GM13976 (cell line): ENCODE data around the gene TMEM114.

Experiments used
- DNase-seq: peaks from one replicate; pipeline ENCODE4 v3.0.0; 2012; ENCODE audit warnings: low spot score
- in situ Hi-C: fragments of 300-500 bp; cut with MboI; formaldehyde crosslinking; loops from one replicate; pipeline ENCODE4 v1.12.0; 2022; ENCODE audit warnings: low sequenced_read_pairs, mixed read lengths, inconsistent platforms; ENCODE audit not compliant: unreplicated experiment
- TF ChIP-seq, protein P1 (sequence below): IDR thresholded peaks from 2 replicates; pipeline ENCODE4 v1.5.1; 2012; ENCODE audit warnings: borderline replicate concordance, mild to moderate bottlenecking; ENCODE audit not compliant: insufficient read depth; ENCODE audit errors: extremely low read depth, missing control alignments, control extremely low read depth

The TMEM114 gene

DNA sequence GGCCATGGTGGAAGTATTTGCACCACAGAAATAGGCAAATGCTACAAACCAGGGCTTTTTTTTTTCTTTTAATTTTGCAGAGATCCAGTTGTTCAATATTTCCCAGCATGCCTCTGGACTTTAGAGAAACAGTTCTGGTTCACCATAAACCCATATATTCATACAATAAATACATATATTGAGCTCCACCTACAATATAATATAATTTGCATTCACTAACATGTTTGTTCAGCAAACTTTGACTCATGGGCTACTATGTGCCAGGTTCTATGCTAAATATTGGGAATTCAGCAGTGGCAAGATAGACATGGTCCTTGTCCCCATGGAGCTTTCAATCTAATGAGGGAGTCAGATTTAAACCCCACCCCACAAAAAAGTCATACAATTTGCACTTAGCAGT is 3.2 kb downstream of the TMEM114 start:
- in situ Hi-C loops = no loop called here
- DNase-seq = no peak

DNA sequence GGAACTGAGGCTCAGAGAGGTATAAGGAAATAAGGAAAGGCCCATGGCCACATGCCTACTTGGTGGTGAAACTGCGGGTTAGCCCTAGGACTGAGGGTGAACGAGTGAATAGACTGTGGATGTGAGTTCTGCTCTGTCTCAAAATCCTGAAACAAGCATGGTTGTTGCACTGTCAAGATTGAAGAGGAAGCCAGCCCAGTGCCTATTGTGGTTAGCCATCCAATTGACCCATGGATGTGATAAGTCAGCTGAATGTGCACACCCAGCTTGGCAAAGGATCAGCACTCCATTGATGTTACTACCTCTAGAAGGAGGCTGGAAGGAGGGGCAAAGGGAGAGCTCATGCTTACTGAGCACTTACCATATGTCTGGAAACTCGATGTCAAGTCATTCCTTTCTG is 4.5 kb downstream of the TMEM114 start:
- TF ChIP-seq, protein P1, sequence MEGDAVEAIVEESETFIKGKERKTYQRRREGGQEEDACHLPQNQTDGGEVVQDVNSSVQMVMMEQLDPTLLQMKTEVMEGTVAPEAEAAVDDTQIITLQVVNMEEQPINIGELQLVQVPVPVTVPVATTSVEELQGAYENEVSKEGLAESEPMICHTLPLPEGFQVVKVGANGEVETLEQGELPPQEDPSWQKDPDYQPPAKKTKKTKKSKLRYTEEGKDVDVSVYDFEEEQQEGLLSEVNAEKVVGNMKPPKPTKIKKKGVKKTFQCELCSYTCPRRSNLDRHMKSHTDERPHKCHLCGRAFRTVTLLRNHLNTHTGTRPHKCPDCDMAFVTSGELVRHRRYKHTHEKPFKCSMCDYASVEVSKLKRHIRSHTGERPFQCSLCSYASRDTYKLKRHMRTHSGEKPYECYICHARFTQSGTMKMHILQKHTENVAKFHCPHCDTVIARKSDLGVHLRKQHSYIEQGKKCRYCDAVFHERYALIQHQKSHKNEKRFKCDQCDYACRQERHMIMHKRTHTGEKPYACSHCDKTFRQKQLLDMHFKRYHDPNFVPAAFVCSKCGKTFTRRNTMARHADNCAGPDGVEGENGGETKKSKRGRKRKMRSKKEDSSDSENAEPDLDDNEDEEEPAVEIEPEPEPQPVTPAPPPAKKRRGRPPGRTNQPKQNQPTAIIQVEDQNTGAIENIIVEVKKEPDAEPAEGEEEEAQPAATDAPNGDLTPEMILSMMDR = no peak
- in situ Hi-C loops = no loop called here
- no peak for DNase-seq

More for the DNA sequence above, 3.2 kb downstream of the TMEM114 start:
- TF ChIP-seq, protein P1 = no peak

DNA sequence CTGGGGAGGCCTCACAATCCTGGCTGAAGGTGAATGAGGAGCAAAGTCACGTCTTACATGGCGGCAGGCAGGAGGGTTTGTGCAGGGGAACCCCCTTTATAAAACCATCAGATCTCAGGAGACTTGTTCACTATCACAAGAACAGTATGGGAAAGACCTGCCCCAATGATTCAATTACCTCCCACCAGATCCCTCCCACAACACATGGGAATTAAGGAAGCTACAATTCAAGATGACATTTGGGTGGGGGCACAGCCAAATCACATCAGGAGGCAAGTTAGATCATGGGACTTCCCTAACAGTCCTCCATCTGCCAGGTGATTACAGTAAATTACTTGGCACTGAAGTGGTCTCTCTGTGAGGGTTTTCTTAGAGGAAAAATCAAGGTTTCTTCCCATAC is 5.3 kb downstream of the TMEM114 start:
- TF ChIP-seq, protein P1 = no peak
- no peak for DNase-seq
- in situ Hi-C loops = no loop called here

DNA sequence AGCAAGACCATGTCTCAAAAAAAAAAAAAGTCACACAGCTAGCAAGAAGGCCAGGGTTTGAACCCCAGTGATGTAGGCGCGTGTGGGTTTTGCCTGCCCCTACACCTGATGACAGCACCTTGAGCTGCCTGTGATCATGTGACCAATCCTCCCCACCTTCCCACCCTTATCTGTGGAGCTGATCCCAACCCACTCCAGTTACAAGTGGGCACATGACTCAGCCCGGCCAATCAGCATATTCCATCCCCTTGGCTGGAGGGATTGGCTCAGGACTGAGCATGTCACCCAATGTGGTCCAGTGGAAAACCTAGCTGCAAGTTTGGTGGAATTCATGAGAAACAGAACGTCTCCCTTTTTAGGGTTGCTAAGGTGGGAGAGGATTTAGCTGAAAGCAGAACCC is 6.6 kb downstream of the TMEM114 start:
- TF ChIP-seq, protein P1 = no peak
- no peak for DNase-seq
- in situ Hi-C loops = no loop called here

DNA sequence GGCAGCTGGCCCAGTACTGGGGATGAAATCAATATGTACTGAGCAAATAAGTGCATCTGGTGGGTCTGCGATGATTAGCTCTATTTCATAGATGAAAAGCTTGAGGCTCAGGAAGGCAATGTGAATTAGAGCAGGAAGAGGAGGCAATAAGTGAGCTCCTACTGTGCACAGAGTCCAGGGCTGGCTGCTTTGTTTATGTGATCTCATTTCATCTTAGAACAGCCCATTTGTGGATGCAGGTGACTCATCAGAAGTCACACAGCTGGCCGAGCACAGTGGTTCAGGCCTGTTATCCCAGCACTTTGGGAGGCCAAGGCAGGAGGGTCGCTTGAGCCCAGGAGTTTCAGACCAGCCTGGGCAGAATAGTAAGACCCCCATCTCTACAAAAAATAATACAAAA is 7.1 kb downstream of the TMEM114 start:
- TF ChIP-seq, protein P1 = no peak
- no peak for DNase-seq
- in situ Hi-C loops = no loop called here

DNA sequence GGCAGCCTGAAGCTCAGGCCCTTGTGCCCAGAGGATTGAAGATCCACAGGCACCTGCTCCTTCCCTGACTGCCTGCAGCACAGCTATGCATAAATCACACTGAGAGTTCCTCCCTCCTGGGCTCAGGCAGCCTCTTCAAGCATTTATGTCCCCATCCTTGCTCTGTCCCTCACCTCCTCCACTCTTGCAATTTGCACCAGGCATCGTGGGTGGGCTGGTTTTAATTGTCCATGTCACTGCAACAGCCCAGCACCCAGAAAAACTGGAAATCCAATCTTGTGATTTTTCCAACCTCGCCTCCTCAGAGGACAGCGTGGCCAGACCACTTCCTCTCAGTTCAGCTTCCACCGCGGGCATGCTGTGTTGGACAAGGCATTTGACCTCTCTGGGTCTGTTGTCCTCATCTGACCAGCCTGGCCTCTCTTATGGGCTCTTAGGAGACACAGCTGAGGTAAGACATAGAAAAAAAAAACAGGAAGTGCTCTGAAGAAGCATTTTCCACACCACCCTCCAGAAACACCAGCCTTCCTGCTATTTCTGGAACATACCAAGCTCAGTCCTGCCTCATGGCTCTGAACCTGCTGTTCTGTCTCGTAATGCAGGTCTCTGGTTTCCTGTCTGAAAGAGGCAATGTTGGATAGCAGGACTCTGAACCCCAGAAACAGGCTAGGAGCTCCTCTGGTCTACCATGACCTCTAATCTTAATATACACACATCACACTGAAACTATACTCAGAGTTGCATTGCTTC is 8.3 kb downstream of the TMEM114 start:
- TF ChIP-seq, protein P1 = no peak
- DNase-seq = peak; percentile 30
- in situ Hi-C loops = no loop called here
